Right lobe of liver (tissue), 6 donors: Measurements from ENCODE around the gene TM9SF1. TPM values are rescaled to one million over a fixed set of nuclear protein-coding genes. Genes with fewer than 3 reads are reported as not detected.

Source experiments
- ATAC-seq, 4 donors: fragments of 200-7000 bp; cut with Tn5 transposase; one replicate each; pipeline ENCODE4 v1.9.1; 2020; ENCODE audit warnings: mild to moderate bottlenecking in 4 of 4, moderate library complexity in 4 of 4
- DNase-seq, 3 donors: peaks; one replicate each; pipeline ENCODE4 v3.0.0-alpha.2; 2020
- H3K27ac ChIP-seq, 3 donors: fragments of 200-600 bp; one replicate each; pipeline ENCODE4 v1.8.0; 2022
- H3K27me3 ChIP-seq, 2 donors: fragments of 200-600 bp; one replicate each; pipeline ENCODE4 v1.8.0; 2022
- H3K36me3 ChIP-seq, 4 donors: fragments of 200-600 bp; sonication (generic) in 1 of 4; one replicate each; pipeline versions ENCODE4 v1.5.1 to v1.8.0; 2017 to 2022; ENCODE audit warnings: control low read depth in 1 of 4
- H3K4me1 ChIP-seq, 4 donors: fragments of 200-600 bp; sonication (generic) in 1 of 4; one replicate each; pipeline versions ENCODE4 v1.5.1 to v1.8.0; 2017 to 2022; ENCODE audit warnings: control low read depth in 1 of 4
- H3K4me3 ChIP-seq, 3 donors: fragments of 200-600 bp; one replicate each; pipeline ENCODE4 v1.8.0; 2022
- H3K9me3 ChIP-seq, 4 donors: fragments of 200-600 bp; sonication (generic) in 1 of 4; one replicate each; pipeline versions ENCODE4 v1.5.1 to v1.8.0; 2017 to 2022; ENCODE audit warnings: control low read depth in 1 of 4
- POLR2A ChIP-seq: fragments of 450-650 bp; IDR thresholded peaks from one replicate; pipeline ENCODE4 v1.6.1; 2017; ENCODE audit warnings: antibody characterized with exemption, mild to moderate bottlenecking
- WGBS: methylation state at CpG from one replicate; pipeline ENCODE4 v1.1.6; 2018; ENCODE audit warnings: low coverage, low lambda C conversion rate; ENCODE audit not compliant: insufficient coverage; ENCODE audit errors: missing lambda C conversion rate; 5-methylcytosine and 5-hydroxymethylcytosine counted together
- intact Hi-C, 2 donors: fragments of 100-400 bp; cut with DNase I; formaldehyde crosslinking; loops; one replicate each; pipeline versions ENCODE4 v1.11.2 to v1.14.1; 2022
- total RNA-seq, 6 experiments: library from RNA; depleted of rRNA in 2 of 6; stranded (reverse); fragments of >200 nt in 2 of 6; fragmentation: NEBNext Ultra II Directional in 3 of 6; extraction: Animal tissue kit (Norgen Biotek cat#: 25700) in 3 of 6; gene quantifications; one replicate each; pipeline versions ENCODE4 v1.1.0 to v1.2.4, GENCODE V29; 2016 to 2023
- TF ChIP-seq, protein P1 (sequence below), 4 donors: fragments of 200-600 bp in 3 of 4; fragments of 450-650 bp in 1 of 4; IDR thresholded peaks; one replicate each; pipeline versions ENCODE4 v1.5.1 to v1.8.0; 2016 to 2022; ENCODE audit warnings: antibody characterized with exemption in 4 of 4, mild to moderate bottlenecking in 2 of 4
- donor health status: DM: no; HTN: yes; CAD: no.
- donor health status: DM: no; HTN: no; CAD: no.
- donor health status: DM: no; HTN: no; CAD: no.
- donor health status: DM: no; HTN: yes; CAD: no.
- donor health status: DM: no; HTN: yes; CAD: no.

Gene TM9SF1
- total RNA-seq, 6 experiments from 2014 or later = 32.1 to 49.8 (median 41.2) TPM

DNA sequence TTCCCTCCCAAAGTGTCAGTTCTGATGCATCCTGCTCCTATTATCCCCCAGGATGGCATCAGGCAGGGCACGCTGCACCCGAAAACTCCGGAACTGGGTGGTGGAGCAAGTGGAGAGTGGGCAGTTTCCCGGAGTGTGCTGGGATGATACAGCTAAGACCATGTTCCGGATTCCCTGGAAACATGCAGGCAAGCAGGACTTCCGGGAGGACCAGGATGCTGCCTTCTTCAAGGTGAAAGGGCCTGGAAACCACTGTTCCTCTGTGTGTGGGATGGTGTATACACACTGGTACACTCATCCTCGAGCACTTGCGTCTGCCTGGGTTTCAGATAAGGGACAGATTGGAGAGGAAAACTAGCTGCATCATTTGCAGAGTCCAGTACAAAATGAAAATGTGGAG is 33.1 kb downstream of the TM9SF1 start:
- intact Hi-C loops = loop anchor here in 1 of 2 donors (10.0 kb wide), 1 partner anchor 97 kb away; no protein-coding TSS in a partner anchor
- H3K27me3 ChIP-seq = no peaks in the 10 kb centered on the region
- H3K9me3 ChIP-seq = no peaks in the 10 kb centered on the region
- H3K27ac ChIP-seq = peak overlapping the region; percentile 81 to 98 (median 92)
- WGBS = 30% methylated on average over 6 of the region's 8 CpGs
- peaks cover 0 to 35% (median 11%) of the 10 kb centered on the region in 4 donors for H3K4me1 ChIP-seq
- peaks cover 7 to 61% (median 35%) of the 10 kb centered on the region in 4 donors for H3K36me3 ChIP-seq
- no peak for ATAC-seq
- peak overlapping the region; percentile 68 to 92 (median 81) for H3K4me3 ChIP-seq
- DNase-seq = no peak
- TF ChIP-seq, protein P1, sequence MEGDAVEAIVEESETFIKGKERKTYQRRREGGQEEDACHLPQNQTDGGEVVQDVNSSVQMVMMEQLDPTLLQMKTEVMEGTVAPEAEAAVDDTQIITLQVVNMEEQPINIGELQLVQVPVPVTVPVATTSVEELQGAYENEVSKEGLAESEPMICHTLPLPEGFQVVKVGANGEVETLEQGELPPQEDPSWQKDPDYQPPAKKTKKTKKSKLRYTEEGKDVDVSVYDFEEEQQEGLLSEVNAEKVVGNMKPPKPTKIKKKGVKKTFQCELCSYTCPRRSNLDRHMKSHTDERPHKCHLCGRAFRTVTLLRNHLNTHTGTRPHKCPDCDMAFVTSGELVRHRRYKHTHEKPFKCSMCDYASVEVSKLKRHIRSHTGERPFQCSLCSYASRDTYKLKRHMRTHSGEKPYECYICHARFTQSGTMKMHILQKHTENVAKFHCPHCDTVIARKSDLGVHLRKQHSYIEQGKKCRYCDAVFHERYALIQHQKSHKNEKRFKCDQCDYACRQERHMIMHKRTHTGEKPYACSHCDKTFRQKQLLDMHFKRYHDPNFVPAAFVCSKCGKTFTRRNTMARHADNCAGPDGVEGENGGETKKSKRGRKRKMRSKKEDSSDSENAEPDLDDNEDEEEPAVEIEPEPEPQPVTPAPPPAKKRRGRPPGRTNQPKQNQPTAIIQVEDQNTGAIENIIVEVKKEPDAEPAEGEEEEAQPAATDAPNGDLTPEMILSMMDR (IDR thresholded peaks at IDR 0.05) = no peak
- no peak for TF ChIP-seq POLR2A

DNA sequence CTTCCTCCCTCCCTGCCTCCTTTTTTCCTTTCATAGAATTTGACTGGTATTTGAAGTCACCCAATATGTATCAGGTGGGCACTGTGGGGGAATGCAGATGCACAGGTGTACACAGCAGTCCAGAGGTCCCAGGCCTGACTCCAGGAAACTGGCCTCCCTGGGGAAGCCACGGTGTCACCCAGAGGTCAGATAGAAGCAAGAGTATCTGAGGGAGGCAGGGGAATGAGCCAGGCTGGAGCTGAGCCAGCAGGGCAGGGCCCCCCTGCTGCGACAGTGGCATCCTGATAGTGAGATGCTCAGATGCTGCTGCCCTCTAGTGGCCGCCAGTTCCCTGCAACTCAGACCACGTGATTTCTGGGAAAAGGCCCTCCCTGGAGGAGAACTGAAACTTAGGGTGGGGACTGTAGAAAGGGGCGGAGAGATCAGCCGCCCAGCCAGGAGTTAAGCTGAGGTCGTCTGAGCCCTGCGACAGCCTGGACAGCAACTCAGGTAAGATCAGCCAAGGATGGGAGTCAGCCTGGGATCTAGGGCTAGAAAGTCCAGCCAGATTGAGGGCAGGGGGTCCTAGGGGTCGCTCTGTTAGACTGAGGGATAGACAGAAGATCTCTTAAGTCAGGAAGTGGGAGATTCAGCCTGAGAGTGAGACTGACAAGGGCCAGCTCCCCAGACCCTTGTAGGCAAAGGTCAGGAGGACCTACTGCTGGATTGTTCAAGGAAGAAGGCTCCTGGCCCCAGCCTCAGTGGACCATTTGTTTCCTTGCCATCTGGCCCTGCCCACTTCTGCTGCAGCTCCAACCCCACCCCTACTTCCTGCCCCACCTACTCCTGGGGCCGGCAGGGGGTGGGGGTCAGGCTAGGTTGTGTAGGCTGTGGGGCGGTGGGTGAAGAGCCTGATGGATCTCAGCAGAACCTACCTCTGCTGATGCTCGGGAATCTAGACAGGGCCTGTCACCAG is 34.1 kb downstream of the TM9SF1 start, which contains the start of gene IRF9:
Gene IRF9 (plus strand): TSS at position 416 of the 955 bp plus-strand sequence. CDS start 880 bp downstream, outside the sequence.
- WGBS = 1% methylated on average over 11 of the region's 12 CpGs
- Histone ChIP-seq H3K9me3 (no peaks in the 10 kb centered on the region), H3K27me3 (no peaks in the 10 kb centered on the region), H3K36me3 (peaks cover 7 to 62% (median 34%) of the 10 kb centered on the region in 4 donors), H3K4me1 (peaks cover 0 to 35% (median 11%) of the 10 kb centered on the region in 4 donors), H3K4me3 (peak within 1 kb of the TSS; percentile 68 to 92 (median 81)), H3K27ac (peak within 1 kb of the TSS; percentile 81 to 98 (median 92))
- DNase-seq (peak; percentile 95 to 97 (median 96)), ATAC-seq (peak; percentile 89 to 93 (median 92))
- TF ChIP-seq, protein P1 (IDR thresholded peaks at IDR 0.05) = peak; percentile 92 to 99 (median 95)
- TF ChIP-seq POLR2A = peak; percentile 56
- intact Hi-C loops = loop anchor here in 1 of 2 donors (10.0 kb wide), 1 partner anchor 96 kb away; no protein-coding TSS in a partner anchor

DNA sequence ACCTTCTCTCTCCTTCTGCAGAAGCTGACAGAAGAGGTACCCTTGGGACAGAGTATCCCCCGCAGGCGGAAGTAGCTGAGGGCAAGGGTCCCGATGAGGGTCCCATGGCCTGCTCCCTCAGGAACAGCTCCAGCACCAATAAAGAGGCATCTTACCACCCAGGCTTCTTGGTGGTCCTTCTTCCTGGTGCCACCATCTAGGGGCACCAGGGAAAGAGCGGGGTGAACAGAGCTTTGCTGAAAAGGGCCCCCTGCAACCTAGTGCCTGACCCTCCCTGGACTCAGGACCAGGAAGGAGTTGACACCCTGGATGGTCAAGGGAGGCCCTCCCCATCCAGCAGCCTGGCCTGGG is 34.8 kb downstream of the TM9SF1 start:
- peaks cover 7 to 62% (median 31%) of the 10 kb centered on the region in 4 donors for H3K36me3 ChIP-seq
- intact Hi-C loops = loop anchor here in 1 of 2 donors (10.0 kb wide), 1 partner anchor 96 kb away; no protein-coding TSS in a partner anchor
- no peak overlapping the region for H3K4me3 ChIP-seq
- H3K27me3 ChIP-seq = no peaks in the 10 kb centered on the region
- no peak for ATAC-seq
- TF ChIP-seq, protein P1 (IDR thresholded peaks at IDR 0.05) = no peak
- no peak for TF ChIP-seq POLR2A
- peak overlapping the region; percentile 56 to 98 (median 81) for H3K27ac ChIP-seq
- peaks cover 0 to 35% (median 11%) of the 10 kb centered on the region in 4 donors for H3K4me1 ChIP-seq
- WGBS = 88% methylated on average over 3 of the region's 4 CpGs
- DNase-seq = no peak
- no peaks in the 10 kb centered on the region for H3K9me3 ChIP-seq

DNA sequence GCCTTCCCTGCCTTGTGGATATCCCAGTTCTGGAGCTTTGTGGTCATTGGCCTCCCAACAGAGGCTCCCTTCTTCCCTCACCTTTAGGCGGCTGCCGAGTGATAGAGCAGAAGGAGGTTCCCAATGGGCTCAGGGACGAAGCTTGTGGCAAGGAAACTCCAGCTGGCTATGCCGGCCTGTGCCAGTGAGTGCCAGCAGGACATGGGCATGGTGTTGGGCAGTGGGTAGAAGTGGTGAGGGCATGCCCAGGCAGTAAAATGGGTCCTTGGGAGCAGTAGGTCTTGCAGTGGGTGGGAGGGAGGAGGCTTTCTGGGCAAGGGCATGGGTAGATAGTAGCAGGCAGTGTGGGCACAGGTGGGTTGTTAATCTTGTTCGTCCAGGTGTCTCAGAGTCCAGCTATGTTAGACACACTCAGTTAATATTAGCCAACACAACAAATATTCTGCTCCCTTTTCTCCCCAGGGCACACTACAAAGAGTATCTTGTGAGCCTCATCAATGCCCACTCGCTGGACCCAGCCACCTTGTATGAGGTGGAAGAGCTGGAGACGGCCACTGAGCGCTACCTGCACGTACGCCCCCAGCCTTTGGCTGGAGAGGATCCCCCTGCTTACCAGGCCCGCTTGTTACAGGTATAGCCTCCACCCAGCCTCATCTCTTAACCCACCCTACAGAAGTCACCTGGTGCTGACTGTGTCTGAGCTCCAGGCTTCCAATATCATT is 35.3 kb downstream of the TM9SF1 start:
- DNase-seq = no peak
- H3K36me3 ChIP-seq = peaks cover 3 to 62% (median 28%) of the 10 kb centered on the region in 4 donors
- 77% methylated on average over 7 of the region's 11 CpGs for WGBS
- no peaks in the 10 kb centered on the region for H3K9me3 ChIP-seq
- intact Hi-C loops = loop anchor here in 1 of 2 donors (10.0 kb wide), 2 partner anchors 65 to 95 kb away; partner anchors contain the start of gene PCK2
- H3K27me3 ChIP-seq = no peaks in the 10 kb centered on the region
- H3K4me1 ChIP-seq = peaks cover 0 to 35% (median 11%) of the 10 kb centered on the region in 4 donors
- TF ChIP-seq, protein P1 (IDR thresholded peaks at IDR 0.05) = no peak
- no peak for TF ChIP-seq POLR2A
- ATAC-seq = no peak
- H3K4me3 ChIP-seq = no peak overlapping the region
- H3K27ac ChIP-seq = peak overlapping the region; percentile 56 to 98 (median 81)
